GM12892 (cell line): Measurements from ENCODE around the gene HAPLN3.

Experiments used
- POLR2A ChIP-seq: IDR thresholded peaks from 2 replicates; pipeline ENCODE4 v1.6.1; 2011; ENCODE audit warnings: low read depth, low read length, control low read depth
- POLR2AphosphoS5 ChIP-seq: IDR thresholded peaks from 2 replicates; pipeline ENCODE4 v1.6.1; 2011; ENCODE audit warnings: low read depth, low read length, control low read depth
- TAF1 ChIP-seq: IDR thresholded peaks from 2 replicates; pipeline ENCODE4 v1.6.1; 2011; ENCODE audit warnings: low read depth, mild to moderate bottlenecking, control low read depth, low read length, borderline replicate concordance

- TF ChIP-seq POLR2A = no peak
- no peak for TF ChIP-seq POLR2AphosphoS5
- TF ChIP-seq TAF1 = no peak
Measured at GRCh38 chr15:88905576-88905975, 10.2 kb upstream of the HAPLN3 start.
